A549 (cell line): Measurements from ENCODE around the gene TTC21B.

Experiments
- EP300 ChIP-seq, 2 experiments: fragments of >200 bp; sonication (Bioruptor Twin); formaldehyde crosslinking; IDR thresholded peaks; 2 replicates in 1 of 2; 3 replicates in 1 of 2; pipeline ENCODE4 v1.6.1; 2016 to 2017
- ESRRA ChIP-seq: fragments of 150-350 bp; IDR thresholded peaks from 2 replicates; pipeline ENCODE4 v1.6.1; 2014; ENCODE audit warnings: mild to moderate bottlenecking, low read length, borderline replicate concordance

DNA sequence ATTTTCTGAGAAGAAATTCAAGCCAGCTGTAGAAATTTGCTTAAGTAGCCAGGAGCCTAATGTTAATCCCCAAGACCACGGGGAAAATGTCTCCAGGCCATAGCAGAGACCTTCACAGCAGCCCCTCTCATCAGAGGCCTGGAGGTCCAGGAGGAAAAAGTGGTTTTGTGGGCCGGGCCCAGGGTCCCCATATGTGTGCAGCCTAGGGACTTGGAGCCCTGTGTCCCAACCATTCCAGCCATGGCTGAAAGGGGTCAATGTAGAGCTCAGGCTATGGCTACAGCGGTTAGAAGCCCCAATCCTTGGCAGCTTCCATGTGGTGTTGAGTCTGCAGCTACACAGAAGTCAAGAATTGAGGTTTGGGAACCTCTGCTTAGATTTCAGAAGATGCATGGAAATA lies 14.2 kb upstream of the TTC21B start:
- TF ChIP-seq EP300 (IDR thresholded peaks at IDR 0.05) (no peak), ESRRA (no peak)
